RKO (cell line): ENCODE measurements around the gene C1QL1.

Experiments used
- DNase-seq: peaks from one replicate; pipeline ENCODE4 v3.0.0-alpha.2; 2016; ENCODE audit warnings: low spot score

Gene C1QL1

DNA sequence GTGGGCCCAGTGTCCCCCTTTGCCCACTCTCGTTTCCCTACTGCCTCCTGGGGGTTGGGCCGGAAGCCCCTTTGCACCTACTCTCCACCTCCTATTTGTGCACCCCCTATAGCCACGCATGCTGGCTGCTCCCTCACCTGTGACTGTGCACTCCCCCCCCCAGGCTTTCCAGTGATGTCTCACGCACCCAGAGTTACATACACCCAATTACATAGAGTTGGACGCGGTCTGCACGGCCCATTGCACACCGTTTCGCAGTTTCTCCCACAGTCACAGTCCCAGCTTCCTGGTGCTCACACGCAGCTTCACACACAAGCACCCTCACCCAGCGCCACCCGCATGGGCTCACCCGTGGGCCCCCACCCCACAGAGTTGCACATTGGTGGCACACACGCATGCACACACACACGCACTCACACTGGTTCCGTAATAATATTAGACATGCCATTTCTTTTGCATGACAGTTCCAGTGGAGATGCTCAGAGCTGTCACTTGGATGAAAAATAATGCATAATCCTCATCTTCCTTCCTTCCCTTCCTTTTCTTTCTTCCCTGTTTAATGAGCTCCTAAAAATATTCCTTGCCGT lies 21.5 kb upstream of the C1QL1 start:
- no peak for DNase-seq

DNA sequence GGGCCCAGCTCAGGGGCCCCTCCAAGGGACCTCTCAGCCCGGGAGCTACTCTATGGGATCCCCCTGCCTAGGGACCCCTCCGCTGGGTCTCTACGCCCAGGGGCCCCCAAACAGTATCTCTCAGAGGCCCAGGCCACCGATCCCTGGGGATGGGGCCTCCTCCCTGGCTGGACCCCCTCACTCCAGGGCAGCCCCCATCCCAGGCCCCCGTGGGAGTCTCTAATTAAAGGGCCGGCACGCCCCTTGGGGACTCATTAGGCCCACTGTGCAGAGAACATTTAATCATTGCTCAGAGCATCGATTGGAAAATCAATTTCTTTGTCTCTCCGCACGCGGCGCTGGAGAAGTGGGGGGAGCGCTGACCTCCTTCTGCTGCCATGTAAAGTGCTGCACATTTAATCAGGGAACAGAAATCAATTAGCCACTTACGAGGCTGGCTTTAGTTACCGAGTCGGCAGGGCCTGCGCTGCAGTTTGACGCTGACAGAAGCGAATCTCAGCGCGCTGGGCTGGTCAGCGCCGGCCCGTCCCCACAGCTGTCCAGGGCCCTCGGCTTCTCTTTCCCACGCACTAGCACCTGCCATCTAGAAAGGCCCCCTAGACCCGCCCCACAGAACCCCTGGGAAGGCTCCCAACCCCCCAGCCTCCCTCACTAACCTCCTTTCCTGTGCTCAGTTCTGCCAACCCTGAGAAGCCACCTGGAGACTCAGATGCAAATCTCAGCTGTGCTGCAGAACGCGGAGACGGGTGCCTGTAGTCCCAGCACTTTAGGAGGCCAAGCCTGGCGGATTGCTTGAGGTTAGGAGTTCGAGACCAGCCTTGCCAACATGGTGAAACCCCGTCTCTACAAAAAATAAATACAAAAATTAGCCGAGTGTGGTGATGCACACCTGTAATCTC lies 20.2 kb upstream of the C1QL1 start:
- DNase-seq = no peak

DNA sequence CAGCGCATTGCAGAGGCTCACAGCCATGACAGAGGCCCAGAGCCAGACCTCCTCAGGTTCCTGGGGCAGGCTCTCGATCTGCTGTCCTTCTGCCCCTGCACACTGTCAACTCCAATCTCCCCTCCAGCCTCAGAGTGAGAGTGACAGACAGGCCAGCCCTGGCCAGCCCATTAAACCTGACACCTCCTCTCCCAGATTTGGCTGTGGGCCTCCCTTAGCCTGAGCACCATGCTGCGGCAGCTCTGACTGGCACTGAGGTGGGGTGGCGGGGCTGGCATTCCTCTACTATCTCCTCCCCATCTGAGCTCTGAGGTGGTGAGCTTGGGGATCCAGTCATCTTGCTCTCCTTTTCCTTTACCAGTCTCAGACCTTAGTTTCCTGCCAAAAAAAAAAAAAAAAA lies 15.5 kb upstream of the C1QL1 start:
- DNase-seq = no peak

DNA sequence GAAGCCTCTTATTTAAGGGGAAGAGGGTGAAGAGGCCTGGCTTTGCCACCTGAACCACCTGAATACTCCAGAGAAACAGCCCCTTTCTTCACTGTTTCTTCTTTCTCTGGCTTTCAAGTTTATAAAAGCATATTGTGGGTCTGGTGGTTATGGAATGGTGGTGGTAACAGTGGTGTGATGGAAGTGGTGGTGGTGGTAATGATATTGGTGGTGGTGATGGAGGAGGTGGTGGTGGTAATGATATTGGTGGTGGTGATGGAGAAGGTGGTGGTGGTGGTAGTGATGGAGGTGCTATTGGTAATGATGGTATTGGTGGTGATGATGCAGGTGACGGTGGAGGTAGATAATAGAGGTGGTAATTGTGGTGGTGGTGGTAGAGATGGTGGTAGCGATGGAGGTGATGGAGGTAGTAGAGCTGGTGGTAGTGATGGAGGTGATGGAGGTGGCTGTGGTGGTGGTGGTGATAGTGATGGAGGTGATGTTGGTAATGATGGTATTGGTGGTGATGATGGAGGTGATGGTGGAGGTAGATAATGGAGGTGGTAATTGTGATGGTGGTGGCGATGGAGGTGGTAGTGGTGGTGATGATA lies 14.1 kb upstream of the C1QL1 start:
- DNase-seq = no peak

DNA sequence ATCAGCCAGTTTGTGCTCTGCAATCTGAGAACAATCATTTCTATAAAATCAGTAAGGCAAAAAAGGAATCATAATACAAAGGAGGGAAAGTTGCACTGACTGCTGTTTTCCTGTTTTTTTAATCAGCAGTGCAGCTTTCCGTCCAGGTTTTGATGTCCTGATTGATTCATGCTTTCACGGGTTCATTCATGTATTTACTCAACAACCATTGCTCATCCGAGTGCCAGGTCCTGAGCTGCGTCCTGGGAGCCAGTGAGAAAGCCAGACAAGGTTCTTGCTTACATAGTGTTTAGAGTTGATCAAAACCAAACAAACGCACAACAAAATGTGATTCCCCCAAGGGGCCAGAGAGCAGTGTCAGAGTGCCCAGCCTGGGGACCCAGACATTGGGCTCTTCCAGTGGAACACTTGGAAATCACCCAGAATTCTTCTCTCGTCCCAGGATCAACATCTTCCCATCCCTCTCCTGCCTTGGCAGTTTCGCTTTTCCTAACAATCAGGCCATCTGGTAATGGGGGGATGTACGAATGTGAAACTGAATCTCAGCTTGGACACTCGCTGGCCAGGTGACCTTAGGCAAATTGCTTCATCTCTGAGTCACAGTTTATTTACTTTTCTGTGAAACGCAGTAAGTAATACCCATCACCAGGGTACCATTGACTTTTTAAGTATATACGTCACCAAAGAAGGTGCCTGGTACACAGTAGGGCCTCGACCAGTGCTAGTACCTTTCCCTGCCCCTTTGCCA lies 13.3 kb upstream of the C1QL1 start:
- DNase-seq = peak; percentile 50

DNA sequence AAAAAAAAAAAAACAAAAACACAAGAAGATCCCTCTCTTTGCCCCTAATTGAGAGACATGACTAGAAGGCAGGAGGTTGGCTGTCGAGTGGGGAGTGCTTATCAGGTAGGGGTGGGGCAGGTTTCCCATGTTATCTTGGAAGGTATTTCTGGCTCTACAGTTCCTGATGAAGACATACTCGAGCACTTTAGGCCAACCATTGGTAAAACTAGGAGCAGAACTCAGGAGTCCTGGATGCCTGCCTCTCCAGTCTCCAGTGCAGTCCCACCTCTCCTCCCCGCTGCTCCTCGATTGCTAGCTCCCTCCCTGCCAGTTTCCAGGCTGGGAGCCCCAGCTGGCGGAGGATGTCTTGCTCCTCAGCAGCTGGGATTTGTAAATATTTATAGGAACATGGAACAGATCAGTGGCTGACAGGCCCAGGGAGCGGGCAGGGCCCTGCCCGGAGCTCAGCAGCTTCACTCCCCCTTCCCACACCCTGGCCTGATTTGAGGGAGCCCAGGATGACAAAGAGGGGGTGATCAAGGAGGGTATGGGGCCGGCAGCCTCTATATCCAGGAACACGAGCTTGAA lies 11.4 kb upstream of the C1QL1 start:
- DNase-seq = no peak

DNA sequence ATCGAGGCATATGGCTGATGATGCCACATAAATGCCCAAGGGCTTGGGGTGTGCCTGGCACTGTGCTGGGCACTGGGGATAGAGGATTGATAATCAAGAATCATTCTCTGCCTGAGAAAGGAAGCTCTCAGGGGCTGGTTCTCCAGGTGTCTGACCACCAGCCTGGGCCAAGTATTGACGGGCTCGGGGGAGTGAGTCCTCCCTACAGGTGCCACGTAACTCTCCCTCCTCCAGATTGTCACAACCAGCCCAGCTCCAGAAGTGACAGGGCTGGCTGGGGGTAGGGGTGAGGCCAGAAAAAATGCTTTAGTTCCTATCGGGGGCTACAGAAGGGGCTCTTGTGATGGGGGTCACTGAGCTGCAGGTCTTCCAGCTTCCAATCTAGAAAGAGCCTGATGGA lies 10.7 kb upstream of the C1QL1 start:
- no peak for DNase-seq

DNA sequence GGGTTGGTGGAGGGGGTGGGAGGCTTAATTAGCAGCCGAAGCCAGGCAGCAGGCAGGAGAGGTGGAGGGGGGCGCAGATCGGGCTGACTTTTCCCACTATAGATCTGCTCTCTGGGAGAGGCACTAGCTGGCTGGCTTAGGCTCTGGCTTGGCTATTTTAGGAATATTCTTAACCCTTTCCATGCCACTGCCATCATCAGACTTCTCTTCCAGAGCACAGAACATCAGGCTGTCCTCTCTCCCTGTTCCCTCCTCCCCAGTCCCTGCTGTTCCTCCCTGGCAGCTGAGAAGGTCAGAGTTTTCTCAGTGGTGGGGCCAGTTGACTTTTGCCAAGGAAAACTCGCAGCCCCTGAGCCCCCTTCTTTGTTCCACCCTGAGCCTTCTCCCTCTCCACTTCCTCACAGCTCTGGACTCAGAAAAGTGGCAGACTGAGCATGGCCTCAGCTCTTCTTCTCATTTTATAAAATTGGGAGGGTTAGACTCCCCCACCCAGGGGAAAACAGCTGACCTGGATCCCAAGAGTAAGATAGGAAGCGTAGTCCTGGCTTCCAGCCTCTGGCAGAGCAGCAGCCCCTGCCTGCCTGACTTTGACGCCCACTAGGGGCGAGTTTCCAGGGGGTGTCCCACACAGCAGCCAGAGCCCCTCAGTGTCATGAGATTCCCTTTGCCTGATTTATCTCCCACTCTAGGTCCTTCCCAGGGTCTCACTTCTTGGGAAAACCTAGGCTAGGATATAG lies 9.9 kb upstream of the C1QL1 start:
- DNase-seq = no peak

DNA sequence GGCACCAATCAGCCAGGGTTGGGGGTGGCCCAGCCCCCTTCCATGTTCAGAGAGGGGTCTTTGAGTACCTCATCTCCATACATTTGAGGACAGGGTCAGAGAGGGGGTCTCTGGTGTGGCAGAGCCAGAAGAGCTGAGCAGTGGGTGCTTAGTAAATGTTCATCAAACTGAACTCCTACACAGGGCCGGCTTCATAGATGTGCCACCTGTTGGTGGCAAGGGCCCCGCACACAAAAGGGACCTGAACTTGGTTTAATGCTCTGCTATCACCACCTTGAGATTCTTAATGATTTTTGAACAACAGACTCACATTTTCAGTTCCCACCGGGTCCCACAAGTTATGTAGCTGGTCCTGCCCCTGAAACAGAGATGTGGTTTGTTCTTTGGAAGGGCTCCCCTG lies 9.0 kb upstream of the C1QL1 start:
- DNase-seq = no peak

DNA sequence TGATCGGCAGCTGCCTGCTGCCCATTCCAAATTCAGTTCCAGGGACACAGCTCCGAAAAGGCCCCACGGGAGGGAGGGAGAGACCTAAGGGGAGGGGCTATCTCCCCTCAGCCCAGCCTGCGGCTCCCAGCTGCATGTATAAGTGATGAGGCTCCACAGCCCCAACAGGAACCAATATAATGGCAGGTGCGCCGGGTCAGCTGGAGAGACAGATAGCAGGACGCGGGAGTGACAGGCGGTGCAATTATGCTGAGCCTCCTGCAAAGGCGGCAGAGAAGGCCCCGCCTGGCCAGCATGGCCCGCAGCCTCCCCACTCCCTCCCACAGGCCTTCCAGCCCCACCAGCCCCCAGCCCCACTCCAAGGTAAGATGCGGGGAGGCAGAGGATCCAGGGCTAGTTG lies 8.1 kb upstream of the C1QL1 start:
- no peak for DNase-seq

DNA sequence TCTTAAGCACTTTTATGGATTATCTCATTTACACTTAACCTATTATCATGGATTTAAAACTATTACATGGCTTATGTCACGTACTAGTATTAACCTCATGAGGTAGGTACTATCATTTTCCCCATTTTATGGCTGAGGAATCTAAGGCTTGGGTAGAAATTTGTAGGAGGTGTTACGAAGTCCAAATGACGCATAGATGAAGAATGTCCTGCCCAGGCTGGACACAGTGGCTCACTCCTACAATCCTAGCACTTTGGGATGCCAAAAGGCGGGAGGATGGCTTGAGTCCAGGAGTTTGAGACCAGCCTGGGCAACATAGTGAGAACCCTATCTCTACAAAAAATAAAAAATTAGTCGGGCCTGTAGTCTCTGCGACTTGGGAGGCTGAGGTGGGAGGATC lies 4.8 kb upstream of the C1QL1 start:
- peak; percentile 75 for DNase-seq

DNA sequence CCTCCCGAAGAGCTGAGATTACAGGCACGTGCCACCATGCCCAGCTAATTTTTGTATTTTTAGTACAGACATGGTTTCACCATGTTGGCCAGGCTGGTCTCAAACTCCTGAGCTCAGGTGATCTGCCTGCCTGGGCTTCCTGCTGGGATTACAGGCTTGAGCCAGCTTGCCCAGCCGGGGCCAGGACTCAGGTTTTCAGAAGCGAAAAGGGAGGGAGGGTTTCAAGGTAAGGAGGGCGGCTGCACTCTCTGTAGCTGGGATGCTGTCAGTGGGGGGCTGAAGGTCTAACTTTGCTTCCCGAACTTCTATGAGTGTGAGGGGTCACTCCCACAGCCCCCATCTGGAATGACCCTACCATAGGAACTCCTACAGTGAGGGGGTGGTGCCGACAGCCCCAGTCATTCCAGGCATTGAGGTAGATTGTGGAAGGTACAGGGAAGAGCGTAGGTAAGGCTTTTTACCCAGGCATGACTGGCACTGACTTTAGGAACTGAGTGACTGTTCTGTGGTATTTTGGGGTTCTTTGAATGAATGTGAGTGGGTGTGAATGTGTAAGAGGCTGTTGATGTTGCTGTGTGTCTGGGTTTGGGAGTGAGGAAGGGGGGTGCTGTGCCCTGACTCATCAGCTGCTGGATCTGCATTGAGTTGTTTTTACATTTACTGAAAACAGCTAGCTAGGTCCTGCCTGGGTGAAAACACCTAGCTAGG lies 3.8 kb upstream of the C1QL1 start:
- peak; percentile 73 for DNase-seq

DNA sequence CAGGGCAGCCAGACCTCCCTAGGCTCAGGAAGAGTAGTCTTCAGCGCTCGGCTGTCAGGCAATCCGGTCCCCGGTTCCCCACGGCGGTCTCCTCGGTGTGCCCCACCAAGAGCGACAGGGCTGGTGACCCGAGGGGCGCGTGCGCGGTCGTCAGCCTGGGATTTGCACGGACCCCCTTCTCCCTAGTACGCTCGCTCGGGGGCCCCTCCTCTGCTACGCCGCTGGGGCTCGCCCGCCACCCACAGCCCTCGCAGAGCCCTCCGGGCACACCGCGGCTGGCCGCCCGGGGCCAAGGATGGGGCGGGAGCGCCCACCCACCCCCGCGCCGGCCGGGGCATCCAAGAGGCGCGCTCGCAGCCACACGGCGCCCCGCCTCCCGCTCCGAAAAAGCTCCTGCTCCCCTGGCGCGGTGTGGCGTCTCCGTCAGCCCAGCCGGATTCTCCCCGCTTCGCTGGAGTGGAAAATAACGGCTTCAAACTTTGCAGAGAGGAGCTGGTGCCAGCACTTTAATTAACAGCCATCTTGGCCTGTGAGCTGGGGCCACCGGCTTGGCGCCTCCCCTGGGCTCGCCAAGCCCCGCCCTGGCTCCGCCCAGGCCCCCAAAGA lies 2.1 kb upstream of the C1QL1 start:
- no peak for DNase-seq

DNA sequence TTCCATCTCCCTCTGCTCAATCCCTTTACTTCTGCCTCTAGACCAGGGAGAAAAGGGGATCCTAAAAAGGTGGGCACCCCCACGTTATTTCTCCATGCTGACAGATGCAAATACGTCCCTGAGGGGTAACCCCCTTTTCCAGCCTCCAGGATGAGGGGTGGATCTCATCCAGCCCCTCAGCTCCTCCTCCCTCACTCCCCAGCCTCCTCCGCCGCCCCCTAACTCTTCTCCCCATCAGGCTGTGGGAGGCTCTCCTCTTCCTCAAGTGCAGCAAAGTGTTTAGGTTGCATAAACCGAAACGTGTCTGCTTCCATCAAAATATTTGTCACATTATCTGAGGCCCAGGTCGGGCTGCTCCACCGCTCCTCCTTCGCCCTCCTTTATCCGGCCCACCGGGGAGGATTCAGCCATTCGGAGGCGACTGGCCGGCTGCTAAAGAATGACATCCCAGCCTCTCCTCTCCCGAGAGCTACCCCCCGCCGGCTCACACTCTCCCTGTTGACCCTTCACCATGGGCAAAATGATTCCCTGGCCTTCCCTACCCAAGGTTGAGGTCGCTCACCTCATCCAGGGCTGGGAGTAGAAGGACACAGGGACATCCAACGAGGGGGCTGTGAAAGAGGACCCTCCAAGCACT lies 1.2 kb upstream of the C1QL1 start:
- DNase-seq = no peak

DNA sequence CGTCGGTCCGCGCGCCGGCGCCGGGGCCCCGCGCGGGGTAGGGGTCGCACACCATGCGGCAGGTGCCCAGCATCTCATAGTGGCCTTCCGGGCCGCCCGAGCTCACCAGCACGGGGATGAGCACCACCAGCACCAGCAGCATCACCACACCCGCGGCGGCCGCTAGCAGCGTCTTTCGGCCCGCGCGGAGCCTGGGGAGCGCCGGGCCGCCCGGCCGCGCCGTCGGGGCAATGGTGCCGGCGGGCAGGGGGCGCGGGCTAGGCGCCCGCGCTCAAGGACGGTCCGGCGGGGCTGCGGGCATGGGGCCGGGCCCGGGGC lies 237 bp downstream of the C1QL1 start:
- DNase-seq = no peak

DNA sequence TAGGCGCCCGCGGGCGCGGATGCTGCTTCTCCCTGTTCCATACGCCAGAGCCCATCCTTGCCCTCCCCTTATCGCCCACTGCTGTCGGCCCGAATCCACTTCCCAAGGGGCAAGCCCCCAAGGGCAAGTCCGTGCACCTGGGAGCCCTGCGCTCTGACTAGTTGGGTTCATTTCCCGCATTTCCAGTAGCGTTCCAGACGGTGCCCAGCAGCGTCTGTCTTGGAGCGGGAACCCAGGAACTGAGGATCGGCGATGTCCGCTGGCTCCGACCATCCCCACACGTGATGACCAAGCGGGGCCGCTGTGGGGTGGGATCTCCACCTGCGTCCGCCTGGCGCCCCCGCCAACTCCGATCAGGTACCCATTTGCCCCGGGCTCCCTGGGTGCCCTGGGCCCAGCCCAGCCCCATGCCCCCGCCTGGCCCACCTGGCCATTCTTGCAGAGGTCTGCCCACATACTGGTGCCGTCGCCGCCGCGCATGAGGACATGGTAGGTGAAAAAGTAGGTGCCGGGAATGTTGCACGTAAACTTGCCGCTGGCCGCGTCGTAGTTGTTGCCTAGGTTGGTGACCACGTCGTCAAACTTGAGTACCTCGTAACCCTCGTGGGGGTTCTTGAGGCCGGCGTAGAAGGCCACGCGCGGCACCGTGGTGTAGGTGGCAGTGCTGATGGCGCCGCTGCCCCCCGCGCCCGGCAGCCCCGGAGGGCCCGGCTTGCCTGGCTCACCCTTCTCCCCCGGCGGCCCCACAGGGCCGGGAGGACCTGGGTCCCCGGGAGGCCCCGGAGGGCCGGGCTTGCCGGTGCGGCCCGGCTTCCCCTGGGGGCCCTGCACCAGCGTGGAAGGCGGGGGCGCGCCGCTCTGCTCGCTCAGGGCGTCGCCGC lies 837 bp downstream of the C1QL1 start:
- DNase-seq = no peak

DNA sequence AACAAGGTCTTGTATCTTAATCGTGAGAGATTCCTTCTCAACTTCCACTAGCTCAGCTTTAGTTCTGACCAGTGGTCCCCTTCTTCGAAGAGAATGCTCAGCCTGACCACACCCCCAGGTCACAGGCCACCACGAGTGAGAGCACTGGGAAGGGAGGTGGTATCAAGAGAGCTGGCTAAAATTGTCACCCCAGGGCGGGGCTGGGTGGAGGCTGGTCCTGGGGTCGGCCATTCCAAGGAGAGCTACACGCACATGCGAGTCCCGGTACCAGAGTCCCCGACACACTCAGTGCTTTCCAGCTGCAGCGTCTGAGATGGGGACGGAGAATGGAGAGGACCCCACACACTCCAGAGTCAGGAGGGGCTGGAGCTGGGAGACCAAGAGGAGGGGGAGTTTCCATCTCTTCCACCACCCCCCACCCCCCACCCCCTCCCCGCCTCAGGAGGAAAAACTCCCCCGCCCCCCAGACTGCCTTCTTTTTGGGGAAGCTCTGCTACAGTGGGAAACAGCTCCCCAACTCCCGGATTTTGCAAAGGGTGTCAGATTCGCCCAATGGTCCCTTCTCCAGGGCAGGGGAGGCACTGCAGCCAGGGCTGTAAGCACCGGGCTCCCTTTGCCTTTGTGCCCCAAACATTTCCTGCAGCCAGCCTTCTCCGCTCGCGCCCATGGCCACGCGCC lies 1.6 kb downstream of the C1QL1 start:
- no peak for DNase-seq

DNA sequence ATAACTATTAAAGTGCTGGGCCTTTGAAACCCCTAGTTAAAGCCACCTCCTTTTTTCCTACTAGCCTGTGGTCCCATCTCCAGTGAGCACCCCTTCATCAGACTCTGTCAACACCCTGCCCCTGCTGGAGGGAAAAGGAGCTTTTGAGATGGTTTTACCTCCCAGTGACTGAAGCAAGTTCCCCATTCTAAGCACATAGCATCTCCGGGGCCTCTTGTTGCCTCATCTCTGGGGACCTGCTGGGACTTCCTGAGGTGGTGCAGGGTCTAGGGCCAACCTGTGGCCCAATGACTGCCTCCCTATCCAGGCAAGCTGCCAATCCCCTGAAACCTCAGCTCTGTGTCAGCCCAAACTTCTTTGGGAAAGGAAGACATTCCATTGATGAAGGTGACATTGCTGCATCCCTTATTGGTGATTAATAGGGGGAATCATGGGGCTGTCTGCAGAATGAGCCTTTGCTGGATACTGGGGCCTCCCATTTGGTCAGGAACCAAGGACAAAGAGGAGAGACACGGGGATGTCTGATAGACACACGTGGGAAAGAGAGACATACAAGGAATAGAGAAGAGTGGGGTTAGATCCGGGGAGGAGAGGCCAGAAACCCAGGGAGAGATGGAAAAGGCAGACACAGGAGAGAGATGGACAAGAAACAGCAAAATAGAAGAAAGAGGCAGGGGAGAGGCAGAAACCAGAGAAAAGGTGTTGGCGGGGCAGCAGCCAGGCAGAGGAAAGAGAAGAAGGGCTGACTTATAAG lies 2.4 kb downstream of the C1QL1 start:
- DNase-seq = no peak
